ENCODE measurements around the gene LEPROT. TPM values are rescaled to one million over a fixed set of nuclear protein-coding genes. Genes with fewer than 3 reads are reported as not detected.

Gene LEPROT
- total and polyA plus RNA-seq, 10 of the 15 experiments (the other 5 are each of a cell fraction or from before 2014, with no cell fraction given): 14.9 to 38.1 (median 17.4) TPM

DNA sequence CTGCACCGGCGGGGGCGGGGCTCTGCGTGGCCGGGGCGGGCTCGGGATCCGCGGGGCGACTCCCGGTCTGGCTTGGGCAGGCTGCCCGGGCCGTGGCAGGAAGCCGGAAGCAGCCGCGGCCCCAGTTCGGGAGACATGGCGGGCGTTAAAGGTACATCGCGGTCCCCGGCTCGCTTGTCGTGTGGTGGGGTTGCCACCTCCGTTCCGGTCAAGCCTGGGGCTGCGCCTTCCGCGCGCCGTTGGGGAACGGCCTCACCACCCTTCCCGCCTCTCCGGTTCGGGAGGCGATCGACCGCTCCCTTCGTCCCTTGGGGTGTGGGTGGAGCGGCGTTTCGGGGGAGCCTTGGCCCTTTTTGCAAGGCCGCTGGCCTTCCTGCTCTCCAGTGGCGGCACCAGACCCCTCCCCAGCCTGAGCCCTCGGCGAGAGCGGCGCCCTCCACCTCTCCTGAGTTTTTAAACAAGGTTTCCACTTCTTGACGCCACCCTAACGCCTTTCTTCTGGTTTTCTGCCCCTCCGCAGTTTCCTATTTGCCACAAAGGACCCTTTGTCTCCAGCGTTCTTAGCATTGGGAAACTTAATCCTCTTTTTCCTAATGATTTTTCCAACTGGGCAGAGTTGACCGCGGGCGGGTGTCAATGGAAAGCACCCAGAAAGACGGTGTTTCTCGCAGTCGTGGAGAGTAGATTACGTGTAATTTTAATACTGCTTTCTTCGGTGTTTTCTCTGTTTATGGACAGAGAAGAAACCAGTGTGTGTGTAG lies at the start of gene LEPROT, which contains the start of gene LEPR (continued):
- TF ChIP-seq, protein P1, sequence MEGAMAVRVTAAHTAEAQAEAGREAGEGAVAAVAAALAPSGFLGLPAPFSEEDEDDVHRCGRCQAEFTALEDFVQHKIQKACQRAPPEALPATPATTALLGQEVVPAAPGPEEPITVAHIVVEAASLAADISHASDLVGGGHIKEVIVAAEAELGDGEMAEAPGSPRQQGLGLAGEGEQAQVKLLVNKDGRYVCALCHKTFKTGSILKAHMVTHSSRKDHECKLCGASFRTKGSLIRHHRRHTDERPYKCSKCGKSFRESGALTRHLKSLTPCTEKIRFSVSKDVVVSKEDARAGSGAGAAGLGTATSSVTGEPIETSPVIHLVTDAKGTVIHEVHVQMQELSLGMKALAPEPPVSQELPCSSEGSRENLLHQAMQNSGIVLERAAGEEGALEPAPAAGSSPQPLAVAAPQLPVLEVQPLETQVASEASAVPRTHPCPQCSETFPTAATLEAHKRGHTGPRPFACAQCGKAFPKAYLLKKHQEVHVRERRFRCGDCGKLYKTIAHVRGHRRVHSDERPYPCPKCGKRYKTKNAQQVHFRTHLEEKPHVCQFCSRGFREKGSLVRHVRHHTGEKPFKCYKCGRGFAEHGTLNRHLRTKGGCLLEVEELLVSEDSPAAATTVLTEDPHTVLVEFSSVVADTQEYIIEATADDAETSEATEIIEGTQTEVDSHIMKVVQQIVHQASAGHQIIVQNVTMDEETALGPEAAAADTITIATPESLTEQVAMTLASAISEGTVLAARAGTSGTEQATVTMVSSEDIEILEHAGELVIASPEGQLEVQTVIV (IDR thresholded peaks at IDR 0.05; ENCODE audit: borderline replicate concordance, partially characterized antibody): peak; percentile 30
- 0 out of 2 replicates have a peak, but pooled peaks have one; percentile 72 for TF ChIP-seq ZNF207 (IDR thresholded peaks at IDR 0.05; ENCODE audit: borderline replicate concordance)
- TF ChIP-seq LARP7 (IDR thresholded peaks at IDR 0.05): peak; percentile 88
- TF ChIP-seq, protein P2, sequence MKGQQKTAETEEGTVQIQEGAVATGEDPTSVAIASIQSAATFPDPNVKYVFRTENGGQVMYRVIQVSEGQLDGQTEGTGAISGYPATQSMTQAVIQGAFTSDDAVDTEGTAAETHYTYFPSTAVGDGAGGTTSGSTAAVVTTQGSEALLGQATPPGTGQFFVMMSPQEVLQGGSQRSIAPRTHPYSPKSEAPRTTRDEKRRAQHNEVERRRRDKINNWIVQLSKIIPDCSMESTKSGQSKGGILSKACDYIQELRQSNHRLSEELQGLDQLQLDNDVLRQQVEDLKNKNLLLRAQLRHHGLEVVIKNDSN (IDR thresholded peaks at IDR 0.05; ENCODE audit: borderline replicate concordance, extremely low read length, insufficient read depth, low read depth, low read length): no peak
- peak; percentile 43 for TF ChIP-seq HDAC6 (IDR thresholded peaks at IDR 0.05; ENCODE audit: unreplicated experiment)
- no peak for TF ChIP-seq TARDBP (IDR thresholded peaks at IDR 0.05; ENCODE audit: borderline replicate concordance)
- TF ChIP-seq STAT3 (IDR thresholded peaks at IDR 0.05; ENCODE audit: low read depth, low read length): no peak
- TF ChIP-seq CBX5 (IDR thresholded peaks at IDR 0.05; ENCODE audit: low read depth): 0 out of 2 replicates have a peak, but pooled peaks have one; percentile 18
- peak; percentile 85 for TF ChIP-seq IKZF1 (conservative IDR thresholded peaks at IDR 0.05)
- peak; percentile 46; the same call in 1 of the 2 replicates for TF ChIP-seq HCFC1 (IDR thresholded peaks at IDR 0.05; ENCODE audit: low read length)
- peak; percentile 95 for TF ChIP-seq YY1 (IDR thresholded peaks at IDR 0.05; ENCODE audit: low read depth, low read length)
- 0 out of 2 replicates have a peak, but pooled peaks have one; percentile 60 for TF ChIP-seq PML (IDR thresholded peaks at IDR 0.05; ENCODE audit: low read length)
- TF ChIP-seq, protein P3, sequence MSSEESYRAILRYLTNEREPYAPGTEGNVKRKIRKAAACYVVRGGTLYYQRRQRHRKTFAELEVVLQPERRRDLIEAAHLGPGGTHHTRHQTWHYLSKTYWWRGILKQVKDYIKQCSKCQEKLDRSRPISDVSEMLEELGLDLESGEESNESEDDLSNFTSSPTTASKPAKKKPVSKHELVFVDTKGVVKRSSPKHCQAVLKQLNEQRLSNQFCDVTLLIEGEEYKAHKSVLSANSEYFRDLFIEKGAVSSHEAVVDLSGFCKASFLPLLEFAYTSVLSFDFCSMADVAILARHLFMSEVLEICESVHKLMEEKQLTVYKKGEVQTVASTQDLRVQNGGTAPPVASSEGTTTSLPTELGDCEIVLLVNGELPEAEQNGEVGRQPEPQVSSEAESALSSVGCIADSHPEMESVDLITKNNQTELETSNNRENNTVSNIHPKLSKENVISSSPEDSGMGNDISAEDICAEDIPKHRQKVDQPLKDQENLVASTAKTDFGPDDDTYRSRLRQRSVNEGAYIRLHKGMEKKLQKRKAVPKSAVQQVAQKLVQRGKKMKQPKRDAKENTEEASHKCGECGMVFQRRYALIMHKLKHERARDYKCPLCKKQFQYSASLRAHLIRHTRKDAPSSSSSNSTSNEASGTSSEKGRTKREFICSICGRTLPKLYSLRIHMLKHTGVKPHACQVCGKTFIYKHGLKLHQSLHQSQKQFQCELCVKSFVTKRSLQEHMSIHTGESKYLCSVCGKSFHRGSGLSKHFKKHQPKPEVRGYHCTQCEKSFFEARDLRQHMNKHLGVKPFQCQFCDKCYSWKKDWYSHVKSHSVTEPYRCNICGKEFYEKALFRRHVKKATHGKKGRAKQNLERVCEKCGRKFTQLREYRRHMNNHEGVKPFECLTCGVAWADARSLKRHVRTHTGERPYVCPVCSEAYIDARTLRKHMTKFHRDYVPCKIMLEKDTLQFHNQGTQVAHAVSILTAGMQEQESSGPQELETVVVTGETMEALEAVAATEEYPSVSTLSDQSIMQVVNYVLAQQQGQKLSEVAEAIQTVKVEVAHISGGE (CRISPR knock-in tag; IDR thresholded peaks at IDR 0.05): peak; percentile 77
- TF ChIP-seq WRNIP1 (IDR thresholded peaks at IDR 0.05; ENCODE audit: borderline replicate concordance, low read depth, low read length): no peak
- TF ChIP-seq DPF2 (IDR thresholded peaks at IDR 0.05): peak; percentile 79; the same call in 1 of the 2 replicates
- TF ChIP-seq NBN (IDR thresholded peaks at IDR 0.05): peak; percentile 37
- TF ChIP-seq TAF1 (IDR thresholded peaks at IDR 0.05; ENCODE audit: borderline replicate concordance, low read depth, low read length): peak; percentile 46; the same call in 1 of the 2 replicates
- TF ChIP-seq, protein P4, sequence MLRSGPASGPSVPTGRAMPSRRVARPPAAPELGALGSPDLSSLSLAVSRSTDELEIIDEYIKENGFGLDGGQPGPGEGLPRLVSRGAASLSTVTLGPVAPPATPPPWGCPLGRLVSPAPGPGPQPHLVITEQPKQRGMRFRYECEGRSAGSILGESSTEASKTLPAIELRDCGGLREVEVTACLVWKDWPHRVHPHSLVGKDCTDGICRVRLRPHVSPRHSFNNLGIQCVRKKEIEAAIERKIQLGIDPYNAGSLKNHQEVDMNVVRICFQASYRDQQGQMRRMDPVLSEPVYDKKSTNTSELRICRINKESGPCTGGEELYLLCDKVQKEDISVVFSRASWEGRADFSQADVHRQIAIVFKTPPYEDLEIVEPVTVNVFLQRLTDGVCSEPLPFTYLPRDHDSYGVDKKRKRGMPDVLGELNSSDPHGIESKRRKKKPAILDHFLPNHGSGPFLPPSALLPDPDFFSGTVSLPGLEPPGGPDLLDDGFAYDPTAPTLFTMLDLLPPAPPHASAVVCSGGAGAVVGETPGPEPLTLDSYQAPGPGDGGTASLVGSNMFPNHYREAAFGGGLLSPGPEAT (IDR thresholded peaks at IDR 0.05; ENCODE audit: low read depth): peak; percentile 70
- TF ChIP-seq SP1 (IDR thresholded peaks at IDR 0.05; ENCODE audit: low read depth, low read length): no peak
- TF ChIP-seq BHLHE40 (IDR thresholded peaks at IDR 0.05; ENCODE audit: borderline replicate concordance in 1 of 2, low read depth in 2 of 2, low read length in 1 of 2): peak in 1 of 2 experiments; percentile 40; a peak in 1 of 4 replicates
